IMR-90 (cell line): ENCODE results near the gene PDLIM5. TPM values are rescaled to one million over a fixed set of nuclear protein-coding genes. Genes with fewer than 3 reads are reported as not detected.

Experiments used
- ATAC-seq: fragments of 200-7000 bp; cut with Tn5 transposase; 2 replicates; pipeline ENCODE4 v1.9.1; 2020; ENCODE audit warnings: low read depth, mild to moderate bottlenecking, moderate library complexity
- BruUV-seq: library from RNA; stranded (reverse); fragments of 400-500 nt; replicated peaks from 2 replicates; lab custom pipeline; 2021; lab: Mats Ljungman, UMichigan
- CTCF ChIA-PET: fragments of 300-600 bp; formaldehyde crosslinking; extraction: SDS; loops from one replicate; lab custom pipeline; 2021; ENCODE audit warnings: antibody characterized with exemption; lab: Yijun Ruan, JAX
- POLR2A ChIA-PET: fragments of 300-600 bp; sonication (Branson Sonifier 250); formaldehyde crosslinking; loops from one replicate; lab custom pipeline; 2022; ENCODE audit warnings: antibody characterized with exemption; ENCODE audit not compliant: unreplicated experiment; lab: Charles Lee
- DNase-seq: peaks from one replicate; pipeline ENCODE4 v3.0.0; 2013
- H2AFZ ChIP-seq: replicated peaks from 2 replicates; pipeline ENCODE3; 2013; ENCODE audit warnings: low read length, mild to moderate bottlenecking; ENCODE audit not compliant: poor library complexity
- H2AK5ac ChIP-seq: 2 replicates; pipeline ENCODE4 v1.6.1; 2013; ENCODE audit warnings: low read depth, low read length, inconsistent platforms
- H2AK9ac ChIP-seq: replicated peaks from 2 replicates; pipeline ENCODE3; 2013; ENCODE audit warnings: mild to moderate bottlenecking, low read depth, low read length, moderate library complexity; ENCODE audit not compliant: poor library complexity
- H2BK120ac ChIP-seq: 2 replicates; pipeline ENCODE4 v1.6.1; 2013; ENCODE audit warnings: low read depth, low read length, inconsistent platforms
- H2BK15ac ChIP-seq: 3 replicates; pipeline ENCODE4 v1.6.1; 2013; ENCODE audit warnings: low read depth, low read length, inconsistent platforms
- H2BK20ac ChIP-seq: 2 replicates; pipeline ENCODE4 v1.6.1; 2013; ENCODE audit warnings: low read depth, mild to moderate bottlenecking, inconsistent platforms, low read length, moderate library complexity
- H2BK5ac ChIP-seq: 2 replicates; pipeline ENCODE4 v1.6.1; 2013; ENCODE audit warnings: mild to moderate bottlenecking, low read depth, low read length, inconsistent platforms; ENCODE audit not compliant: poor library complexity, severe bottlenecking
- H3K14ac ChIP-seq: replicated peaks from 2 replicates; pipeline ENCODE4 v1.6.1; 2013; ENCODE audit warnings: low read depth, low read length, inconsistent platforms
- H3K18ac ChIP-seq: 2 replicates; pipeline ENCODE4 v1.6.1; 2013; ENCODE audit warnings: low read depth, low read length, control low read depth
- H3K23ac ChIP-seq: 2 replicates; pipeline ENCODE4 v1.6.1; 2013; ENCODE audit warnings: low read depth, low read length, inconsistent platforms
- H3K27ac ChIP-seq: 2 replicates; pipeline ENCODE4 v1.5.1; 2013; ENCODE audit warnings: mild to moderate bottlenecking, control low read depth, low read length; ENCODE audit not compliant: insufficient read depth
- H3K27me3 ChIP-seq: 2 replicates; pipeline ENCODE4 v1.6.1; 2013; ENCODE audit warnings: low read length; ENCODE audit not compliant: control insufficient read depth, insufficient read depth
- H3K36me3 ChIP-seq: 2 replicates; pipeline ENCODE4 v1.6.1; 2013; ENCODE audit warnings: low read length, mixed read lengths; ENCODE audit not compliant: control insufficient read depth, insufficient read depth
- H3K4ac ChIP-seq: 2 replicates; pipeline ENCODE4 v1.6.1; 2013; ENCODE audit warnings: low read depth, low read length, inconsistent platforms
- H3K4me1 ChIP-seq: 2 replicates; pipeline ENCODE4 v1.6.1; 2013; ENCODE audit warnings: low read length, mixed read lengths; ENCODE audit not compliant: control insufficient read depth, insufficient read depth
- H3K4me2 ChIP-seq: 2 replicates; pipeline ENCODE4 v1.6.1; 2013; ENCODE audit warnings: low read depth, mild to moderate bottlenecking, control low read depth, low read length, moderate library complexity
- H3K4me3 ChIP-seq: 2 replicates; pipeline ENCODE4 v1.5.1; 2013; ENCODE audit warnings: low read depth, mild to moderate bottlenecking, control low read depth, low read length, moderate library complexity; ENCODE audit not compliant: insufficient read depth
- H3K56ac ChIP-seq: 2 replicates; pipeline ENCODE4 v1.6.1; 2013; ENCODE audit warnings: low read length, inconsistent platforms; ENCODE audit not compliant: insufficient read depth; ENCODE audit errors: extremely low read depth
- H3K79me1 ChIP-seq, 2 experiments: 2 replicates each; pipeline ENCODE4 v1.6.1; 2013; ENCODE audit warnings: low read length in 2 of 2, inconsistent platforms in 1 of 2, low read depth in 1 of 2
- H3K9ac ChIP-seq: 2 replicates; pipeline ENCODE4 v1.6.1; 2013; ENCODE audit warnings: low read depth, low read length, control low read depth
- H3K9me1 ChIP-seq: 2 replicates; pipeline ENCODE4 v1.6.1; 2013; ENCODE audit warnings: low read length, inconsistent platforms; ENCODE audit not compliant: insufficient read depth
- H3K9me3 ChIP-seq: 2 replicates; pipeline ENCODE4 v1.6.1; 2013; ENCODE audit warnings: low read length; ENCODE audit not compliant: control insufficient read depth, insufficient read depth
- H4K20me1 ChIP-seq: 2 replicates; pipeline ENCODE4 v1.6.1; 2013; ENCODE audit warnings: low read length, inconsistent platforms; ENCODE audit not compliant: insufficient read depth
- H4K5ac ChIP-seq: 2 replicates; pipeline ENCODE4 v1.6.1; 2013; ENCODE audit warnings: mild to moderate bottlenecking, low read depth, low read length, control low read depth
- H4K8ac ChIP-seq, 2 experiments: 2 replicates each; pipeline ENCODE4 v1.6.1; 2013; ENCODE audit warnings: low read depth in 2 of 2, low read length in 2 of 2, control low read depth in 1 of 2, inconsistent platforms in 1 of 2
- H4K91ac ChIP-seq: 2 replicates; pipeline ENCODE4 v1.6.1; 2013; ENCODE audit warnings: low read depth, low read length, inconsistent platforms; ENCODE audit not compliant: insufficient read depth
- BHLHE40 ChIP-seq: fragments of 150-350 bp; IDR thresholded peaks from 2 replicates; pipeline ENCODE4 v1.6.1; 2016; ENCODE audit warnings: mild to moderate bottlenecking, low read depth, low read length
- CEBPB ChIP-seq: IDR thresholded peaks from 2 replicates; pipeline ENCODE4 v1.6.1; 2012; ENCODE audit warnings: low read depth, low read length, improper control_type of control experiment
- CTCF ChIP-seq: conservative IDR thresholded peaks from 2 replicates; pipeline ENCODE4 v1.5.1; 2012; ENCODE audit warnings: mild to moderate bottlenecking, low read depth, low read length, improper control_type of control experiment
- ELK1 ChIP-seq: fragments of 150-350 bp; IDR thresholded peaks from 2 replicates; pipeline ENCODE4 v1.6.1; 2016; ENCODE audit warnings: low read depth, mild to moderate bottlenecking, low read length, moderate library complexity, borderline replicate concordance
- FOS ChIP-seq: fragments of 150-350 bp; IDR thresholded peaks from 2 replicates; pipeline ENCODE4 v1.6.1; 2016; ENCODE audit warnings: low read depth, low read length
- MAFK ChIP-seq: IDR thresholded peaks from 2 replicates; pipeline ENCODE4 v1.6.1; 2012; ENCODE audit warnings: low read depth, low read length, improper control_type of control experiment
- MAZ ChIP-seq: IDR thresholded peaks from 2 replicates; pipeline ENCODE4 v1.6.1; 2012; ENCODE audit warnings: low read depth, mild to moderate bottlenecking, low read length, improper control_type of control experiment, moderate library complexity, borderline replicate concordance
- MXI1 ChIP-seq: IDR thresholded peaks from 2 replicates; pipeline ENCODE4 v1.6.1; 2012; ENCODE audit warnings: low read depth, mild to moderate bottlenecking, low read length, moderate library complexity, borderline replicate concordance
- NFE2L2 ChIP-seq: fragments of 150-350 bp; IDR thresholded peaks from 2 replicates; pipeline ENCODE4 v1.6.1; 2016; ENCODE audit warnings: low read depth, mild to moderate bottlenecking, low read length
- RCOR1 ChIP-seq: IDR thresholded peaks from 2 replicates; pipeline ENCODE4 v1.6.1; 2012; ENCODE audit warnings: mild to moderate bottlenecking, low read length, improper control_type of control experiment; ENCODE audit not compliant: insufficient replicate concordance
- SMC3 ChIP-seq: fragments of 150-350 bp; IDR thresholded peaks from 2 replicates; pipeline ENCODE4 v1.6.1; 2016; ENCODE audit warnings: low read depth, mild to moderate bottlenecking, antibody characterized with exemption, low read length, moderate library complexity
- USF2 ChIP-seq: fragments of 150-350 bp; IDR thresholded peaks from 2 replicates; pipeline ENCODE4 v1.6.1; 2017; ENCODE audit warnings: mild to moderate bottlenecking, antibody characterized with exemption, low read length, low read depth
- WGBS, 2 experiments: methylation state at CpG; one replicate each; pipeline versions ENCODE4 v1.1.5 to v1.1.7; 2013; ENCODE audit warnings: missing lambda C conversion rate in 2 of 2; ENCODE audit not compliant: insufficient read length in 1 of 2; ENCODE audit errors: extremely low coverage in 2 of 2; 5-methylcytosine and 5-hydroxymethylcytosine counted together
- dilution Hi-C: fragments of 300-500 bp; cut with HindIII; formaldehyde crosslinking; loops from one replicate; pipeline ENCODE4 v1.14.3; 2018; ENCODE audit warnings: low sequenced_read_pairs; ENCODE audit not compliant: unreplicated experiment
- in situ Hi-C: fragments of 300-500 bp; cut with MboI; formaldehyde crosslinking; loops from 3 replicates; pipeline ENCODE4 v1.14.3; 2019; ENCODE audit warnings: low sequenced_read_pairs, inconsistent platforms, mixed read lengths
- intact Hi-C: fragments of 100-400 bp; cut with micrococcal nuclease; formaldehyde crosslinking; loops from 2 replicates; pipeline ENCODE4 v1.10.0; 2022
- polyA plus RNA-seq, 3 experiments: library from polyadenylated mRNA; depleted of rRNA; stranded (reverse); fragments of >200 nt; gene quantifications; 2 replicates each; pipeline ENCODE4 v1.2.3, GENCODE V29; 2012; ENCODE audit warnings: low replicate concordance in 1 of 3
- total RNA-seq: library from RNA; depleted of rRNA; stranded (reverse); fragments of >200 nt; gene quantifications from 2 replicates; pipeline ENCODE4 v1.2.3, GENCODE V29; 2012

Gene PDLIM5
- total and polyA plus RNA-seq, 2 of the 4 experiments (the other 2 are of a cell fraction) = 96.5 to 188 TPM

GRCh38 chr4:94715726-94716125, 264.0 kb downstream of the PDLIM5 start:
- ATAC-seq (no peak), DNase-seq (no peak)
- intact Hi-C loops = no loop called here
- ChIA-PET CTCF (interaction anchor here (0.6 kb wide), 1 partner anchor 29 kb away, joined by 3 read pairs; no protein-coding TSS in a partner anchor), POLR2A (interaction anchor here (0.6 kb wide), 1 partner anchor 1954 kb away, joined by 3 read pairs; no protein-coding TSS in a partner anchor)
- Histone ChIP-seq H2AK5ac (no peak overlapping the region; the same call in 1 of the 2 replicates), H3K27me3 (no peaks in the 10 kb centered on the region), H3K23ac (no peak overlapping the region), H3K4me1 (peaks cover 3% of the 10 kb centered on the region), H4K5ac (peak overlapping the region; percentile 69; the same call in 1 of the 2 replicates), H3K9me3 (no peaks in the 10 kb centered on the region), H4K91ac (peak overlapping the region; percentile 15; the same call in 1 of the 2 replicates), H2BK20ac (peak overlapping the region; percentile 74; the same call in 1 of the 2 replicates), H3K36me3 (no peaks in the 10 kb centered on the region), H4K20me1 (no peaks in the 10 kb centered on the region), H2AFZ (no peak overlapping the region), H3K9me1 (no peaks in the 10 kb centered on the region), H3K9ac (no peak overlapping the region), H3K4ac (peak overlapping the region; percentile 40; the same call in 1 of the 2 replicates), H3K79me1 (no peaks in the 10 kb centered on the region), H2BK120ac (peak overlapping the region; percentile 47), H3K14ac (no peak overlapping the region), H3K18ac (peak overlapping the region; percentile 81; the same call in 1 of the 2 replicates), H2BK15ac (no peak overlapping the region), H3K4me3 (no peak overlapping the region), H3K27ac (no peak overlapping the region), H2BK5ac (peak overlapping the region; percentile 24), H3K56ac (no peak overlapping the region), H4K8ac (no peak overlapping the region), H2AK9ac (no peak overlapping the region), H3K4me2 (no peak overlapping the region)
- TF ChIP-seq MAFK = no peak
- TF ChIP-seq MAZ = no peak
- TF ChIP-seq USF2 = no peak
- no peak for TF ChIP-seq BHLHE40
- TF ChIP-seq FOS = no peak
- TF ChIP-seq SMC3 = no peak
- no peak for TF ChIP-seq MXI1
- no peak for TF ChIP-seq NFE2L2
- no peak for TF ChIP-seq RCOR1
- no peak for TF ChIP-seq CTCF
- no peak for TF ChIP-seq ELK1
- no peak for TF ChIP-seq CEBPB
- BruUV-seq = no TSS peak
- in situ Hi-C loops = no loop called here
- dilution Hi-C loops = no loop called here
- 87% methylated on average over 3 of the region's 6 CpGs; no CpG with 5 or more reads in 1 of the 2 experiments for WGBS, 2 experiments
